Measurements from ENCODE around the gene TLR4.

DNA sequence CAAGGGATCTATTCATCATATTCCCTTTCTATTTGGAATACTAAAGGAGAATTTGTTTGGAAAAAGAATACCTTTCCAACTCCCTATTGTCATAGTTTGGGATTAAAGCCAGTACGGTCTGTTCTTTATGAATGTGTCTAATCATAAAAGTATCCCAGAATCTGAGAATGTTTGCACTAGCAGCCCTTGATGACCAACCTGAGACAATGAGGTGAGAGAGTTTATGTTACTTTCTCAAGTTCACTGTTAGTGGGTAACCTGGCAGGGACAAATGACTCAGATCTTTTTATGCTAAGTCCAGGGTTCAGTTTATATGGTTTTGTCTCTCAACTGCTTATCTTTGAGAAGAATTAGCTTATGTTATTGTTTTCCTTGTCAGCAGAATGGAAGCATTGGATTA lies 25.3 kb upstream of the TLR4 start:
- TF ChIP-seq, protein P1, sequence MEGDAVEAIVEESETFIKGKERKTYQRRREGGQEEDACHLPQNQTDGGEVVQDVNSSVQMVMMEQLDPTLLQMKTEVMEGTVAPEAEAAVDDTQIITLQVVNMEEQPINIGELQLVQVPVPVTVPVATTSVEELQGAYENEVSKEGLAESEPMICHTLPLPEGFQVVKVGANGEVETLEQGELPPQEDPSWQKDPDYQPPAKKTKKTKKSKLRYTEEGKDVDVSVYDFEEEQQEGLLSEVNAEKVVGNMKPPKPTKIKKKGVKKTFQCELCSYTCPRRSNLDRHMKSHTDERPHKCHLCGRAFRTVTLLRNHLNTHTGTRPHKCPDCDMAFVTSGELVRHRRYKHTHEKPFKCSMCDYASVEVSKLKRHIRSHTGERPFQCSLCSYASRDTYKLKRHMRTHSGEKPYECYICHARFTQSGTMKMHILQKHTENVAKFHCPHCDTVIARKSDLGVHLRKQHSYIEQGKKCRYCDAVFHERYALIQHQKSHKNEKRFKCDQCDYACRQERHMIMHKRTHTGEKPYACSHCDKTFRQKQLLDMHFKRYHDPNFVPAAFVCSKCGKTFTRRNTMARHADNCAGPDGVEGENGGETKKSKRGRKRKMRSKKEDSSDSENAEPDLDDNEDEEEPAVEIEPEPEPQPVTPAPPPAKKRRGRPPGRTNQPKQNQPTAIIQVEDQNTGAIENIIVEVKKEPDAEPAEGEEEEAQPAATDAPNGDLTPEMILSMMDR (IDR thresholded peaks at IDR 0.05), result no peak
- no peak for TF ChIP-seq POLR2A (IDR thresholded peaks at IDR 0.05)

Measured in uterus (tissue), 2 donors.